Measurements from ENCODE around the gene KRTAP10-5.

GRCh38 chr21:44557491-44558328, 22.7 kb downstream of the KRTAP10-5 start:
- TF ChIP-seq YY1 (IDR thresholded peaks at IDR 0.05; ENCODE audit: insufficient read depth, insufficient read length) = no peak
- TF ChIP-seq SUZ12 (IDR thresholded peaks at IDR 0.05; ENCODE audit: extremely low read depth, insufficient read depth, insufficient read length) = no peak
